IMR-90 (cell line): ENCODE measurements around the gene DAB1. TPM values are rescaled to one million over a fixed set of nuclear protein-coding genes. Genes with fewer than 3 reads are reported as not detected.

Experiments used
- ATAC-seq: fragments of 200-7000 bp; cut with Tn5 transposase; 2 replicates; pipeline ENCODE4 v1.9.1; 2020; ENCODE audit warnings: low read depth, mild to moderate bottlenecking, moderate library complexity
- BruUV-seq: library from RNA; stranded (reverse); fragments of 400-500 nt; replicated peaks from 2 replicates; lab custom pipeline; 2021; lab: Mats Ljungman, UMichigan
- CTCF ChIA-PET: fragments of 300-600 bp; formaldehyde crosslinking; extraction: SDS; loops from one replicate; lab custom pipeline; 2021; ENCODE audit warnings: antibody characterized with exemption; lab: Yijun Ruan, JAX
- POLR2A ChIA-PET: fragments of 300-600 bp; sonication (Branson Sonifier 250); formaldehyde crosslinking; loops from one replicate; lab custom pipeline; 2022; ENCODE audit warnings: antibody characterized with exemption; ENCODE audit not compliant: unreplicated experiment; lab: Charles Lee
- DNase-seq: peaks from one replicate; pipeline ENCODE4 v3.0.0; 2013
- H2AFZ ChIP-seq: replicated peaks from 2 replicates; pipeline ENCODE3; 2013; ENCODE audit warnings: low read length, mild to moderate bottlenecking; ENCODE audit not compliant: poor library complexity
- H2AK5ac ChIP-seq: 2 replicates; pipeline ENCODE4 v1.6.1; 2013; ENCODE audit warnings: low read depth, low read length, inconsistent platforms
- H2AK9ac ChIP-seq: replicated peaks from 2 replicates; pipeline ENCODE3; 2013; ENCODE audit warnings: mild to moderate bottlenecking, low read depth, low read length, moderate library complexity; ENCODE audit not compliant: poor library complexity
- H2BK120ac ChIP-seq: 2 replicates; pipeline ENCODE4 v1.6.1; 2013; ENCODE audit warnings: low read depth, low read length, inconsistent platforms
- H2BK15ac ChIP-seq: 3 replicates; pipeline ENCODE4 v1.6.1; 2013; ENCODE audit warnings: low read depth, low read length, inconsistent platforms
- H2BK20ac ChIP-seq: 2 replicates; pipeline ENCODE4 v1.6.1; 2013; ENCODE audit warnings: low read depth, mild to moderate bottlenecking, inconsistent platforms, low read length, moderate library complexity
- H2BK5ac ChIP-seq: 2 replicates; pipeline ENCODE4 v1.6.1; 2013; ENCODE audit warnings: mild to moderate bottlenecking, low read depth, low read length, inconsistent platforms; ENCODE audit not compliant: poor library complexity, severe bottlenecking
- H3K14ac ChIP-seq: replicated peaks from 2 replicates; pipeline ENCODE4 v1.6.1; 2013; ENCODE audit warnings: low read depth, low read length, inconsistent platforms
- H3K18ac ChIP-seq: 2 replicates; pipeline ENCODE4 v1.6.1; 2013; ENCODE audit warnings: low read depth, low read length, control low read depth
- H3K23ac ChIP-seq: 2 replicates; pipeline ENCODE4 v1.6.1; 2013; ENCODE audit warnings: low read depth, low read length, inconsistent platforms
- H3K27ac ChIP-seq: 2 replicates; pipeline ENCODE4 v1.5.1; 2013; ENCODE audit warnings: mild to moderate bottlenecking, control low read depth, low read length; ENCODE audit not compliant: insufficient read depth
- H3K27me3 ChIP-seq: 2 replicates; pipeline ENCODE4 v1.6.1; 2013; ENCODE audit warnings: low read length; ENCODE audit not compliant: control insufficient read depth, insufficient read depth
- H3K36me3 ChIP-seq: 2 replicates; pipeline ENCODE4 v1.6.1; 2013; ENCODE audit warnings: low read length, mixed read lengths; ENCODE audit not compliant: control insufficient read depth, insufficient read depth
- H3K4ac ChIP-seq: 2 replicates; pipeline ENCODE4 v1.6.1; 2013; ENCODE audit warnings: low read depth, low read length, inconsistent platforms
- H3K4me1 ChIP-seq: 2 replicates; pipeline ENCODE4 v1.6.1; 2013; ENCODE audit warnings: low read length, mixed read lengths; ENCODE audit not compliant: control insufficient read depth, insufficient read depth
- H3K4me2 ChIP-seq: 2 replicates; pipeline ENCODE4 v1.6.1; 2013; ENCODE audit warnings: low read depth, mild to moderate bottlenecking, control low read depth, low read length, moderate library complexity
- H3K4me3 ChIP-seq: 2 replicates; pipeline ENCODE4 v1.5.1; 2013; ENCODE audit warnings: low read depth, mild to moderate bottlenecking, control low read depth, low read length, moderate library complexity; ENCODE audit not compliant: insufficient read depth
- H3K56ac ChIP-seq: 2 replicates; pipeline ENCODE4 v1.6.1; 2013; ENCODE audit warnings: low read length, inconsistent platforms; ENCODE audit not compliant: insufficient read depth; ENCODE audit errors: extremely low read depth
- H3K79me1 ChIP-seq, 2 experiments: 2 replicates each; pipeline ENCODE4 v1.6.1; 2013; ENCODE audit warnings: low read length in 2 of 2, inconsistent platforms in 1 of 2, low read depth in 1 of 2
- H3K9ac ChIP-seq: 2 replicates; pipeline ENCODE4 v1.6.1; 2013; ENCODE audit warnings: low read depth, low read length, control low read depth
- H3K9me1 ChIP-seq: 2 replicates; pipeline ENCODE4 v1.6.1; 2013; ENCODE audit warnings: low read length, inconsistent platforms; ENCODE audit not compliant: insufficient read depth
- H3K9me3 ChIP-seq: 2 replicates; pipeline ENCODE4 v1.6.1; 2013; ENCODE audit warnings: low read length; ENCODE audit not compliant: control insufficient read depth, insufficient read depth
- H4K20me1 ChIP-seq: 2 replicates; pipeline ENCODE4 v1.6.1; 2013; ENCODE audit warnings: low read length, inconsistent platforms; ENCODE audit not compliant: insufficient read depth
- H4K5ac ChIP-seq: 2 replicates; pipeline ENCODE4 v1.6.1; 2013; ENCODE audit warnings: mild to moderate bottlenecking, low read depth, low read length, control low read depth
- H4K8ac ChIP-seq, 2 experiments: 2 replicates each; pipeline ENCODE4 v1.6.1; 2013; ENCODE audit warnings: low read depth in 2 of 2, low read length in 2 of 2, control low read depth in 1 of 2, inconsistent platforms in 1 of 2
- H4K91ac ChIP-seq: 2 replicates; pipeline ENCODE4 v1.6.1; 2013; ENCODE audit warnings: low read depth, low read length, inconsistent platforms; ENCODE audit not compliant: insufficient read depth
- CEBPB ChIP-seq: IDR thresholded peaks from 2 replicates; pipeline ENCODE4 v1.6.1; 2012; ENCODE audit warnings: low read depth, low read length, improper control_type of control experiment
- ELK1 ChIP-seq: fragments of 150-350 bp; IDR thresholded peaks from 2 replicates; pipeline ENCODE4 v1.6.1; 2016; ENCODE audit warnings: low read depth, mild to moderate bottlenecking, low read length, moderate library complexity, borderline replicate concordance
- FOS ChIP-seq: fragments of 150-350 bp; IDR thresholded peaks from 2 replicates; pipeline ENCODE4 v1.6.1; 2016; ENCODE audit warnings: low read depth, low read length
- RFX5 ChIP-seq: IDR thresholded peaks from 2 replicates; pipeline ENCODE4 v1.8.0; 2012; ENCODE audit warnings: low read depth, mild to moderate bottlenecking, low read length, moderate library complexity
- SMC3 ChIP-seq: fragments of 150-350 bp; IDR thresholded peaks from 2 replicates; pipeline ENCODE4 v1.6.1; 2016; ENCODE audit warnings: low read depth, mild to moderate bottlenecking, antibody characterized with exemption, low read length, moderate library complexity
- WGBS, 2 experiments: methylation state at CpG; one replicate each; pipeline versions ENCODE4 v1.1.5 to v1.1.7; 2013; ENCODE audit warnings: missing lambda C conversion rate in 2 of 2; ENCODE audit not compliant: insufficient read length in 1 of 2; ENCODE audit errors: extremely low coverage in 2 of 2; 5-methylcytosine and 5-hydroxymethylcytosine counted together
- dilution Hi-C: fragments of 300-500 bp; cut with HindIII; formaldehyde crosslinking; loops from one replicate; pipeline ENCODE4 v1.14.3; 2018; ENCODE audit warnings: low sequenced_read_pairs; ENCODE audit not compliant: unreplicated experiment
- in situ Hi-C: fragments of 300-500 bp; cut with MboI; formaldehyde crosslinking; loops from 3 replicates; pipeline ENCODE4 v1.14.3; 2019; ENCODE audit warnings: low sequenced_read_pairs, inconsistent platforms, mixed read lengths
- intact Hi-C: fragments of 100-400 bp; cut with micrococcal nuclease; formaldehyde crosslinking; loops from 2 replicates; pipeline ENCODE4 v1.10.0; 2022
- polyA plus RNA-seq, 3 experiments: library from polyadenylated mRNA; depleted of rRNA; stranded (reverse); fragments of >200 nt; gene quantifications; 2 replicates each; pipeline ENCODE4 v1.2.3, GENCODE V29; 2012; ENCODE audit warnings: low replicate concordance in 1 of 3
- total RNA-seq: library from RNA; depleted of rRNA; stranded (reverse); fragments of >200 nt; gene quantifications from 2 replicates; pipeline ENCODE4 v1.2.3, GENCODE V29; 2012

The DAB1 gene
- total and polyA plus RNA-seq, 2 of the 4 experiments (the other 2 are of a cell fraction): 0.18 to 0.41 TPM

GRCh38 chr1:57403201-57403600 lies 20.7 kb downstream of the DAB1 start:
- Histone ChIP-seq H3K4me2 (no peak overlapping the region), H3K79me1 (no peaks in the 10 kb centered on the region), H2AFZ (no peak overlapping the region), H4K20me1 (no peaks in the 10 kb centered on the region), H3K4me3 (no peak overlapping the region), H2BK20ac (no peak overlapping the region), H2BK120ac (no peak overlapping the region), H2AK5ac (no peak overlapping the region), H3K27me3 (no peaks in the 10 kb centered on the region), H4K8ac (no peak overlapping the region), H4K91ac (no peak overlapping the region), H3K18ac (no peak overlapping the region), H3K4ac (no peak overlapping the region), H3K36me3 (no peaks in the 10 kb centered on the region), H3K23ac (no peak overlapping the region), H4K5ac (no peak overlapping the region), H3K9me1 (no peaks in the 10 kb centered on the region), H2BK15ac (no peak overlapping the region), H3K9ac (no peak overlapping the region), H2BK5ac (no peak overlapping the region), H3K4me1 (peaks cover 2% of the 10 kb centered on the region; the same call in 1 of the 2 replicates), H3K9me3 (no peaks in the 10 kb centered on the region), H3K27ac (no peak overlapping the region), H3K14ac (no peak overlapping the region), H3K56ac (no peak overlapping the region), H2AK9ac (no peak overlapping the region)
- BruUV-seq: no TSS peak
- intact Hi-C loops (no loop called here), in situ Hi-C loops (no loop called here), dilution Hi-C loops (no loop called here)
- ChIA-PET POLR2A (no interaction called here), CTCF (no interaction called here)
- ATAC-seq (no peak), DNase-seq (no peak)
- no CpG with 5 or more reads among the region's 1 CpG for WGBS, 2 experiments
- no peak for TF ChIP-seq RFX5
- TF ChIP-seq SMC3: no peak
- TF ChIP-seq FOS: no peak
- no peak for TF ChIP-seq CEBPB
- TF ChIP-seq ELK1: no peak
